ENCODE measurements around the gene L3MBTL2. TPM values are rescaled to one million over a fixed set of nuclear protein-coding genes. Genes with fewer than 3 reads are reported as not detected.

L3MBTL2 gene
- total and polyA plus RNA-seq, 7 donors = 7.2 to 19.0 (median 13.9) TPM

DNA sequence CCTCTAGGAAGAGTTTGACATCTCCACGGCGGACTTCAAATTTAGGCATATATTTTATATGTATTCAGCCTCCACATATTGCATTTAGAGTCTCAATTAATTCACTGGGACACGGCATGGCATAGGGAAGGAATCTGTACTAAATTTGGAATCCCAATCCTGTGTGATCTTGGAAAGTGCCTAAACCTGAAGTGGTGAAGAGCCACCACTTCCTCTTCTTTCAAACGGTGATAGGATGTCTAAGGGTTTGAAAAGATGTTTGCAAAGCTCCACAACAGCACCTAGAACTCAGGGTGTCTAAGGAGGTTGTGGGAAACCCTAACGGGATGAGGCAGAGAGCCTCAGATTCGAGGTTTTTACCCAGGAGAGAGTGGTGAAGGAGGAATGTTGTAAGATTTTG lies 1.0 kb upstream of the L3MBTL2 start:
- Histone ChIP-seq H3K4me1 (peaks cover 0 to 10% (median 8%) of the 10 kb centered on the region in 4 donors), H3K27me3 (no peaks in the 10 kb centered on the region), H3K4me3 (no peak overlapping the region), H3K9me3 (no peaks in the 10 kb centered on the region), H3K27ac (no peak overlapping the region), H3K36me3 (peaks cover 0 to 8% (median 0%) of the 10 kb centered on the region in 4 donors)
- no peak for DNase-seq
- intact Hi-C loops (cut with DNase I) = no loop called here
- no peak for TF ChIP-seq POLR2A (IDR thresholded peaks at IDR 0.05)
- TF ChIP-seq EP300 (IDR thresholded peaks at IDR 0.05) = no peak
- TF ChIP-seq POLR2AphosphoS5 (IDR thresholded peaks at IDR 0.05) = no peak
- TF ChIP-seq, protein P1, sequence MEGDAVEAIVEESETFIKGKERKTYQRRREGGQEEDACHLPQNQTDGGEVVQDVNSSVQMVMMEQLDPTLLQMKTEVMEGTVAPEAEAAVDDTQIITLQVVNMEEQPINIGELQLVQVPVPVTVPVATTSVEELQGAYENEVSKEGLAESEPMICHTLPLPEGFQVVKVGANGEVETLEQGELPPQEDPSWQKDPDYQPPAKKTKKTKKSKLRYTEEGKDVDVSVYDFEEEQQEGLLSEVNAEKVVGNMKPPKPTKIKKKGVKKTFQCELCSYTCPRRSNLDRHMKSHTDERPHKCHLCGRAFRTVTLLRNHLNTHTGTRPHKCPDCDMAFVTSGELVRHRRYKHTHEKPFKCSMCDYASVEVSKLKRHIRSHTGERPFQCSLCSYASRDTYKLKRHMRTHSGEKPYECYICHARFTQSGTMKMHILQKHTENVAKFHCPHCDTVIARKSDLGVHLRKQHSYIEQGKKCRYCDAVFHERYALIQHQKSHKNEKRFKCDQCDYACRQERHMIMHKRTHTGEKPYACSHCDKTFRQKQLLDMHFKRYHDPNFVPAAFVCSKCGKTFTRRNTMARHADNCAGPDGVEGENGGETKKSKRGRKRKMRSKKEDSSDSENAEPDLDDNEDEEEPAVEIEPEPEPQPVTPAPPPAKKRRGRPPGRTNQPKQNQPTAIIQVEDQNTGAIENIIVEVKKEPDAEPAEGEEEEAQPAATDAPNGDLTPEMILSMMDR (IDR thresholded peaks at IDR 0.05) = no peak
- WGBS, 2 donors = 59 to 69% methylated on average over 6 of the region's 6 CpGs

GRCh38 chr22:41206719-41207118 lies 1.6 kb downstream of the L3MBTL2 start:
- DNase-seq = no peak
- Histone ChIP-seq H3K27me3 (no peaks in the 10 kb centered on the region), H3K36me3 (peaks cover 0 to 34% (median 0%) of the 10 kb centered on the region in 4 donors), H3K4me3 (no peak overlapping the region), H3K27ac (no peak overlapping the region), H3K4me1 (peaks cover 0 to 10% (median 8%) of the 10 kb centered on the region in 4 donors), H3K9me3 (no peaks in the 10 kb centered on the region)
- intact Hi-C loops (cut with DNase I) = loop anchor here (5.0 kb wide), 1 partner anchor 114 kb away; the partner anchor contains the start of gene EP300
- TF ChIP-seq EP300 (IDR thresholded peaks at IDR 0.05) (no peak), POLR2A (IDR thresholded peaks at IDR 0.05) (no peak), POLR2AphosphoS5 (IDR thresholded peaks at IDR 0.05) (no peak)
- 92% methylated on average over 9 of the region's 9 CpGs for WGBS, 2 donors

GRCh38 chr22:41215409-41215808 lies 10.3 kb downstream of the L3MBTL2 start:
- Histone ChIP-seq H3K36me3 (peaks cover under 1 to 57% (median 13%) of the 10 kb centered on the region in 4 donors), H3K27ac (no peak overlapping the region), H3K27me3 (no peaks in the 10 kb centered on the region), H3K4me3 (no peak overlapping the region), H3K9me3 (no peaks in the 10 kb centered on the region), H3K4me1 (peaks cover 0 to 21% (median 18%) of the 10 kb centered on the region in 4 donors)
- 97 to 98% methylated on average over 10 of the region's 10 CpGs for WGBS, 2 donors
- intact Hi-C loops (cut with DNase I) = no loop called here
- TF ChIP-seq POLR2AphosphoS5 (IDR thresholded peaks at IDR 0.05) = no peak
- TF ChIP-seq, protein P1 (IDR thresholded peaks at IDR 0.05) = no peak
- TF ChIP-seq POLR2A (IDR thresholded peaks at IDR 0.05) = no peak
- TF ChIP-seq EP300 (IDR thresholded peaks at IDR 0.05) = no peak
- no peak for DNase-seq

- WGBS, 2 donors = 91 to 98% methylated on average over 7 of the region's 7 CpGs
- DNase-seq = no peak
- Histone ChIP-seq H3K27me3 (no peaks in the 10 kb centered on the region), H3K27ac (peak overlapping the region in 1 of 4 donors; percentile 83), H3K4me3 (no peak overlapping the region), H3K9me3 (no peaks in the 10 kb centered on the region), H3K36me3 (peaks cover 5 to 57% (median 16%) of the 10 kb centered on the region in 4 donors), H3K4me1 (peaks cover 0 to 21% (median 18%) of the 10 kb centered on the region in 4 donors)
- intact Hi-C loops (cut with DNase I) = no loop called here
- no peak for TF ChIP-seq EP300 (IDR thresholded peaks at IDR 0.05)
- no peak for TF ChIP-seq POLR2A (IDR thresholded peaks at IDR 0.05)
- no peak for TF ChIP-seq POLR2AphosphoS5 (IDR thresholded peaks at IDR 0.05)
- TF ChIP-seq, protein P1 (IDR thresholded peaks at IDR 0.05) = no peak
These were observed 10.8 kb downstream of the L3MBTL2 start for GRCh38 chr22:41215926-41216325.

DNA sequence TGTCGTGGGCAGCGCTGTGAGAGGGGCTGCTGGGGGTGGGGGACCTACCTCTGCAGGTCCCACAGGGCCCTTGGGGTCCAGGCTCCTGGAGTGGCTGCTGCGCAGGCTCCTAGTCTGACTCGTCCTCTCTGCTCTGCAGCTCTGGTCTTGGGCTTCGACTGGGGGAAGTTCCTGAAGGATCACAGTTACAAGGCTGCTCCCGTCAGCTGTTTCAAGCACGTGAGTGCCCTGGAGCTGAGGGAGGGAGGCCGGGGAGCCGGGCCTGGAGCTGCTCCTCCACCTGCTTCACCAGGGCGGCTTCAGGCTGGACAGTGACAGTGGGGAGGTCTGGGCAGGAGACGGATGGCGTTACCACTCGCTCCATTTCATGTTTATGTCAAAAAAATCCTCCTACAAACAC lies 11.9 kb downstream of the L3MBTL2 start:
- Histone ChIP-seq H3K36me3 (peaks cover 9 to 60% (median 22%) of the 10 kb centered on the region in 4 donors), H3K27ac (peak overlapping the region; percentile 71 to 83 (median 73)), H3K4me1 (peaks cover 0 to 21% (median 18%) of the 10 kb centered on the region in 4 donors), H3K27me3 (no peaks in the 10 kb centered on the region), H3K9me3 (no peaks in the 10 kb centered on the region), H3K4me3 (peak overlapping the region in 2 of 4 donors; percentile 2 to 19)
- WGBS, 2 donors = 84 to 87% methylated on average over 13 of the region's 13 CpGs
- peak; percentile 77 for DNase-seq
- no peak for TF ChIP-seq POLR2A (IDR thresholded peaks at IDR 0.05)
- no peak for TF ChIP-seq EP300 (IDR thresholded peaks at IDR 0.05)
- TF ChIP-seq POLR2AphosphoS5 (IDR thresholded peaks at IDR 0.05) = peak in 2 of 4 donors; percentile 4 to 15
- TF ChIP-seq, protein P1 (IDR thresholded peaks at IDR 0.05) = no peak
- intact Hi-C loops (cut with DNase I) = no loop called here
